Natural killer cell (primary cell): Measurements from ENCODE around the gene SPTBN4. TPM values are rescaled to one million over a fixed set of nuclear protein-coding genes. Genes with fewer than 3 reads are reported as not detected.

Experiments
- ATAC-seq, 3 donors: fragments of 150-1000 bp in 2 of 3; fragments of 200-7000 bp in 1 of 3; cut with Tn5 transposase; 1 replicate in 1 of 3; 2 replicates in 2 of 3; pipeline ENCODE4 v1.10.0; 2021; ENCODE audit warnings: mild to moderate bottlenecking in 2 of 3, moderate library complexity in 2 of 3
- DNase-seq, 2 donors: peaks; one replicate each; pipeline versions ENCODE4 v3.0.0 to v3.0.0-alpha.2; 2013 to 2021; ENCODE audit warnings: mixed read lengths in 1 of 2
- H3K27ac ChIP-seq: one replicate; pipeline ENCODE4 v1.5.1; 2013; ENCODE audit warnings: mild to moderate bottlenecking, low read length
- H3K27me3 ChIP-seq: one replicate; pipeline ENCODE4 v1.6.1; 2013; ENCODE audit warnings: low read length; ENCODE audit not compliant: control insufficient read depth, insufficient read depth
- H3K36me3 ChIP-seq: one replicate; pipeline ENCODE4 v1.6.1; 2013; ENCODE audit warnings: low read length; ENCODE audit not compliant: control insufficient read depth, insufficient read depth
- H3K4me1 ChIP-seq: one replicate; pipeline ENCODE4 v1.6.1; 2013; ENCODE audit warnings: low read length; ENCODE audit not compliant: control insufficient read depth, insufficient read depth
- H3K4me3 ChIP-seq: one replicate; pipeline ENCODE4 v1.5.1; 2013; ENCODE audit warnings: low read length
- H3K9me3 ChIP-seq: one replicate; pipeline ENCODE4 v1.6.1; 2013; ENCODE audit warnings: low read length; ENCODE audit not compliant: control insufficient read depth, insufficient read depth
- H3K27ac Mint-ChIP-seq, 2 donors: one replicate each; pipeline ENCODE4 v1.8.0; 2022; ENCODE audit warnings: mild to moderate bottlenecking in 2 of 2, mixed read lengths in 2 of 2, moderate library complexity in 1 of 2
- H3K27me3 Mint-ChIP-seq, 2 donors: one replicate each; pipeline ENCODE4 v1.8.0; 2022; ENCODE audit warnings: low read depth in 2 of 2, mixed read lengths in 2 of 2
- H3K36me3 Mint-ChIP-seq: one replicate; pipeline ENCODE4 v1.8.0; 2022; ENCODE audit warnings: mixed read lengths
- H3K4me1 Mint-ChIP-seq, 2 donors: one replicate each; pipeline ENCODE4 v1.8.0; 2022; ENCODE audit warnings: mixed read lengths in 2 of 2
- H3K4me3 Mint-ChIP-seq: one replicate; pipeline ENCODE4 v1.8.0; 2022; ENCODE audit warnings: mild to moderate bottlenecking, moderate library complexity, mixed read lengths
- H3K9me3 Mint-ChIP-seq, 2 donors: one replicate each; pipeline ENCODE4 v1.8.0; 2022; ENCODE audit warnings: mixed read lengths in 2 of 2
- CTCF ChIP-seq: fragments of 200-600 bp; IDR thresholded peaks from one replicate; pipeline ENCODE4 v1.8.0; 2022; ENCODE audit warnings: antibody characterized with exemption
- WGBS: methylation state at CpG from one replicate; pipeline ENCODE4 v1.1.7; 2013; ENCODE audit warnings: missing lambda C conversion rate; ENCODE audit not compliant: insufficient coverage; 5-methylcytosine and 5-hydroxymethylcytosine counted together
- intact Hi-C: fragments of 100-400 bp; cut with micrococcal nuclease; formaldehyde crosslinking; loops from one replicate; pipeline ENCODE4 v1.14.2; 2022
- total RNA-seq, 4 donors: library from RNA; stranded (reverse); fragments of 120-200 nt in 1 of 4; gene quantifications; one replicate each; pipeline versions ENCODE4 v1.2.3 to v1.2.4, GENCODE V29; 2013 to 2022

Gene SPTBN4
- total RNA-seq, 3 donors from 2014 or later (not counting 1 experiment from before 2014, with no cell fraction given) = 0.16 to 0.63 (median 0.31) TPM

DNA sequence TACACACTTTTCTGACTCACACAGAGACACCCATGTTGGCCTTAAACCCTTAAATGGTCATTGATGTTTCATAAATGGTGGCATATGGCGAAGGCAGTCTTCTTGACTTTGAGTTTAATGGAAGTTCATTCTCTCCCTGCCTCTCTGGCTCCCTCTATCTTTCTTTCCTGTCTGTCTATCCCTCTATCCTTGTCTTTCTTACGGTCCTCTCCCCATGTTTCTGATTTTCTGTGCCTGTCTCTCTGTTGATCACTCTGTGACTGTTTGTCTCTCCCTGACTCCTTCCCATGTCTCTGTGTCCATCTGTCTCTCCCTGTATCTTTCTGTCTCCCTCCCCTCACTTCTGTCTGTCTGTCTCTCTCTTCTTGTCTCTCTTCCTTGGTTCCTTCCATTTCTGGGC lies 66.7 kb downstream of the SPTBN4 start:
- no peaks in the 10 kb centered on the region for H3K9me3 Mint-ChIP-seq
- DNase-seq = no peak
- Histone ChIP-seq H3K4me3 (no peak overlapping the region), H3K27ac (no peak overlapping the region), H3K36me3 (no peaks in the 10 kb centered on the region), H3K27me3 (peaks cover 16% of the 10 kb centered on the region), H3K4me1 (peaks cover 15% of the 10 kb centered on the region), H3K9me3 (peaks cover 4% of the 10 kb centered on the region)
- H3K27ac Mint-ChIP-seq = no peak overlapping the region
- 88% methylated on average over 2 of the region's 2 CpGs for WGBS
- TF ChIP-seq CTCF = no peak
- intact Hi-C loops = no loop called here
- no peak overlapping the region for H3K4me3 Mint-ChIP-seq
- peaks cover 5 to 22% of the 10 kb centered on the region in 2 donors for H3K4me1 Mint-ChIP-seq
- H3K27me3 Mint-ChIP-seq = peaks cover 13 to 25% of the 10 kb centered on the region in 2 donors
- ATAC-seq = no peak
- no peaks in the 10 kb centered on the region for H3K36me3 Mint-ChIP-seq

DNA sequence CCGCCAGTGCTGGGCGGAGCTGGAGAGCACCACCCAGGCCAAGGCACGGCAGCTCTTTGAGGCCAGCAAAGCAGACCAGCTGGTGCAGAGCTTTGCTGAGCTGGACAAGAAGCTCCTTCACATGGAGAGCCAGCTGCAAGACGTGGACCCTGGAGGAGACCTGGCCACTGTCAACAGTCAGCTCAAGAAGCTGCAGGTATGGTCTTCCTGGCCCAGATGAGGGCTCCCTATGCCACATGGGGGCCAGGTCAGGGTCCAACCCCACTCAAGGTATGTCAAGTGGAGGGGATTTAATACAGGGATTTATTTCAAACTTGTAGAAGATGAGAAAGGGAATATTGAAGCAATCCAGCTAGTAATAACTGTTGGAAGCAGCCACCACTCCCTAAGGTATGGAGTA lies 67.3 kb downstream of the SPTBN4 start:
- Histone ChIP-seq H3K4me1 (peaks cover 10% of the 10 kb centered on the region), H3K4me3 (no peak overlapping the region), H3K27me3 (peaks cover 16% of the 10 kb centered on the region), H3K9me3 (peaks cover 4% of the 10 kb centered on the region), H3K36me3 (no peaks in the 10 kb centered on the region), H3K27ac (no peak overlapping the region)
- Mint-ChIP-seq H3K4me3 (no peak overlapping the region), H3K9me3 (no peaks in the 10 kb centered on the region), H3K27ac (no peak overlapping the region), H3K36me3 (no peaks in the 10 kb centered on the region), H3K27me3 (peaks cover 13 to 25% of the 10 kb centered on the region in 2 donors), H3K4me1 (peaks cover 5 to 18% of the 10 kb centered on the region in 2 donors)
- no peak for ATAC-seq
- intact Hi-C loops = no loop called here
- DNase-seq = no peak
- WGBS = 87% methylated on average over 4 of the region's 4 CpGs
- no peak for TF ChIP-seq CTCF

DNA sequence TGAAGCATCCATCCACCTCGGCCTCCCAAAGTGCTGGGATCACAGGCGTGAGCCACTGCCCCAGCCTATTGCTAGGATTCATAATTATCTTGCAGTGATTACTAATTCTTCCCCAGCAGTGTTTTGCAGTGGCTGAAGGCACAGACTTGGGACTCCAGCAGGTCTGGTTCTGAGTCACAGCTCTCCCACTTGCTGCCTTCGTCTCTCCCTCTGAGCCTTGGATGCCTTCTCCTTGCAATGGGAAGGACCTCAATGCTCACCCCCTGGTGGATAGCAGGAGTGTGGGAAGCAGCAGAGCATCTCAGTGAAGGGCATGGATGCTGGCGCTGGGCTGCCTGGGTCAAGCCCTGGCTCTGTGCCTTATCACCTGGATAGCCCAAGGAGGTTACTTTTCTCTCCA lies 72.3 kb downstream of the SPTBN4 start:
- no peak for ATAC-seq
- Mint-ChIP-seq H3K27me3 (peaks cover 0 to 10% of the 10 kb centered on the region in 2 donors), H3K9me3 (no peaks in the 10 kb centered on the region), H3K36me3 (no peaks in the 10 kb centered on the region), H3K4me1 (no peaks in the 10 kb centered on the region), H3K4me3 (no peak overlapping the region), H3K27ac (no peak overlapping the region)
- TF ChIP-seq CTCF = no peak
- H3K27ac ChIP-seq = no peak overlapping the region
- no peaks in the 10 kb centered on the region for H3K36me3 ChIP-seq
- no peak overlapping the region for H3K4me3 ChIP-seq
- H3K4me1 ChIP-seq = no peaks in the 10 kb centered on the region
- peaks cover 4% of the 10 kb centered on the region for H3K9me3 ChIP-seq
- 71% methylated on average over 4 of the region's 4 CpGs for WGBS
- no peaks in the 10 kb centered on the region for H3K27me3 ChIP-seq
- no peak for DNase-seq
- intact Hi-C loops = no loop called here

DNA sequence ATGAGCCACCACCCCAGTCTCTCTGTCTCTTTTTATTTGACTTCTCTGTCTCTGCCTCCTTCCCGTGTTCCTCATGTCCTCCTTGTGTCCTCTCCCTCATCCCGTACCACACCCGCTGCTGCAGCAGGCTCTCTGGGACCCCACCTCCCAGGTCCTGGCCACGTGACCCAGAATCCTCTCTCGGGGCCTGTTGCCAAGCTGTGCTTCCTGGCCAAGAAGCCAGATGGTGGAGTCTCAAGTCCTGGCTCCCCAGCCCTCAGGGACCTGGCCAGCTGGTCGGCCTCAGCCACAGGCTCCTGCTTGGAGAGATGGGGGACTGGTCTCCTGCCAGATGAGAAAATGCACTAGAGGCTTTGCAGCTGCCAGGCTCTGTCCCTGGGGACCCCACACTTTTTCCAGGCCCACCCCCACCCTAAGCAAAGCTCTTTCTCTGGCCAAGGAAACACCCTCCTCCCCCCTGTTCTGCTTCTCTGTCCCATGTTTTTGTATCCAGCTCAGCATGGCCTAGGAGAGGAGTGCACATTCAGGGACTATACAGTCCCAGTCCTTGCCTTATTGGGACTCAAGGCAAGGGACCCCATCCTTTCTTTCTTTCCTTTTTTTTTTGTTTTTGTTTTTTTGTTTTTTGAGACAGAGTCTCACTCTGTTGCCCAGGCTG lies 75.5 kb downstream of the SPTBN4 start:
- no peak for ATAC-seq
- Histone ChIP-seq H3K36me3 (no peaks in the 10 kb centered on the region), H3K4me1 (no peaks in the 10 kb centered on the region), H3K4me3 (no peak overlapping the region), H3K27me3 (no peaks in the 10 kb centered on the region), H3K27ac (no peak overlapping the region), H3K9me3 (no peaks in the 10 kb centered on the region)
- intact Hi-C loops = no loop called here
- H3K36me3 Mint-ChIP-seq = no peaks in the 10 kb centered on the region
- H3K27ac Mint-ChIP-seq = no peak overlapping the region
- H3K9me3 Mint-ChIP-seq = no peaks in the 10 kb centered on the region
- peaks cover 0 to 6% of the 10 kb centered on the region in 2 donors for H3K27me3 Mint-ChIP-seq
- 66% methylated on average over 6 of the region's 6 CpGs for whole genome bisulfite sequencing
- no peak for DNase-seq
- H3K4me3 Mint-ChIP-seq = no peak overlapping the region
- TF ChIP-seq CTCF = no peak
- no peaks in the 10 kb centered on the region for H3K4me1 Mint-ChIP-seq
